Uterus (tissue), 4 donors: ENCODE data around the gene ATP8A2. TPM values are rescaled to one million over a fixed set of nuclear protein-coding genes. Genes with fewer than 3 reads are reported as not detected.
A peak's percentile ranks its signal among the peaks of the same experiment; 100 is the strongest.
"Not testable (repeated sequence)": the region's sequence is repeated elsewhere in the genome, so short reads cannot be mapped to it uniquely, and the experiment has no call there.

Source experiments
- DNase-seq, 2 donors: peaks; one replicate each; pipeline ENCODE4 v3.0.0-alpha.2; 2019 to 2020
- H3K27ac ChIP-seq, 2 donors: fragments of 200-600 bp; sonication (generic); 1 replicate in 1 of 2; 2 replicates in 1 of 2; pipeline ENCODE4 v1.5.1; 2016 to 2018
- H3K27me3 ChIP-seq, 2 donors: fragments of 200-600 bp; sonication (generic); one replicate each; pipeline ENCODE4 v1.5.1; 2018 to 2019; ENCODE audit warnings: control low read depth in 1 of 2
- H3K36me3 ChIP-seq, 2 donors: fragments of 200-600 bp; sonication (generic); one replicate each; pipeline ENCODE4 v1.5.1; 2019; ENCODE audit warnings: control low read depth in 1 of 2
- H3K4me1 ChIP-seq, 2 donors: fragments of 200-600 bp; sonication (generic); one replicate each; pipeline ENCODE4 v1.5.1; 2018 to 2019; ENCODE audit warnings: control low read depth in 1 of 2
- H3K4me3 ChIP-seq, 2 donors: fragments of 200-600 bp; sonication (generic); 1 replicate in 1 of 2; 2 replicates in 1 of 2; pipeline ENCODE4 v1.5.1; 2018 to 2019; ENCODE audit warnings: mild to moderate bottlenecking in 1 of 2
- H3K9me3 ChIP-seq, 2 donors: fragments of 200-600 bp; sonication (generic); one replicate each; pipeline ENCODE4 v1.5.1; 2019; ENCODE audit warnings: control low read depth in 1 of 2
- POLR2A ChIP-seq, 2 donors: fragments of 450-650 bp; IDR thresholded peaks; one replicate each; pipeline ENCODE4 v1.6.1; 2016; ENCODE audit warnings: antibody characterized with exemption in 2 of 2, mild to moderate bottlenecking in 1 of 2, moderate library complexity in 1 of 2
- intact Hi-C: fragments of 100-400 bp; cut with DNase I; formaldehyde crosslinking; loops from one replicate; pipeline ENCODE4 v1.15.1; 2023; ENCODE audit warnings: low total_unique reads
- total RNA-seq, 4 donors: library from RNA; depleted of rRNA in 3 of 4; stranded (reverse); fragments of >200 nt in 3 of 4; gene quantifications; one replicate each; pipeline versions ENCODE4 v1.1.0 to v1.2.4, GENCODE V29; 2014 to 2023
- TF ChIP-seq, protein P1 (sequence below), 4 experiments: fragments of 200-600 bp in 2 of 4; fragments of 450-650 bp in 2 of 4; sonication (generic) in 2 of 4; IDR thresholded peaks; one replicate each; pipeline ENCODE4 v1.5.1; 2016 to 2019; ENCODE audit warnings: antibody characterized with exemption in 4 of 4, mild to moderate bottlenecking in 2 of 4, moderate library complexity in 1 of 4
- donor health status: DM: yes; HTN: yes; CAD: no.

ATP8A2 gene
- total RNA-seq, 4 donors from 2014 or later = 0.64 to 21.4 TPM; not detected in 2

DNA sequence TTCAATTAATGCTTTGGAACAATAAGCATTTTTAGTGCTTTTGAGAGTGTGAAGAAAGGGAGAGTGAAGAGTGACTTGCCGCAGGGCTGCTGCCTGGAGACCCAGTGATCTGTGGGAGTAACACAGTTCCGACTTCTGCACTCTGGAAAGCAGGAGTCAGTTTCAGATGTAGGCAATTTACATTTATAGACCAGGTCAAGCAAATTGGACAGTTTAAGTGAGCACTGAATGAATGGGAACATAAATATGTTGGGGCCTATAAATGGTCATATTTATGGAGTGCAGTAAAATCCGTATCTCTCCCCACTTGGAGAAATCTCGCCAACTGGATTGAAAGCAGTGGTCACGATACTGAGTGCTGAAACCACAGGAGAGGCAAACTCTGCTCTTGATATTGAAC is 689.5 kb downstream of the ATP8A2 start:
- H3K27ac ChIP-seq = no peak overlapping the region
- H3K27me3 ChIP-seq = no peaks in the 10 kb centered on the region
- H3K4me3 ChIP-seq = no peak overlapping the region
- TF ChIP-seq, protein P1, sequence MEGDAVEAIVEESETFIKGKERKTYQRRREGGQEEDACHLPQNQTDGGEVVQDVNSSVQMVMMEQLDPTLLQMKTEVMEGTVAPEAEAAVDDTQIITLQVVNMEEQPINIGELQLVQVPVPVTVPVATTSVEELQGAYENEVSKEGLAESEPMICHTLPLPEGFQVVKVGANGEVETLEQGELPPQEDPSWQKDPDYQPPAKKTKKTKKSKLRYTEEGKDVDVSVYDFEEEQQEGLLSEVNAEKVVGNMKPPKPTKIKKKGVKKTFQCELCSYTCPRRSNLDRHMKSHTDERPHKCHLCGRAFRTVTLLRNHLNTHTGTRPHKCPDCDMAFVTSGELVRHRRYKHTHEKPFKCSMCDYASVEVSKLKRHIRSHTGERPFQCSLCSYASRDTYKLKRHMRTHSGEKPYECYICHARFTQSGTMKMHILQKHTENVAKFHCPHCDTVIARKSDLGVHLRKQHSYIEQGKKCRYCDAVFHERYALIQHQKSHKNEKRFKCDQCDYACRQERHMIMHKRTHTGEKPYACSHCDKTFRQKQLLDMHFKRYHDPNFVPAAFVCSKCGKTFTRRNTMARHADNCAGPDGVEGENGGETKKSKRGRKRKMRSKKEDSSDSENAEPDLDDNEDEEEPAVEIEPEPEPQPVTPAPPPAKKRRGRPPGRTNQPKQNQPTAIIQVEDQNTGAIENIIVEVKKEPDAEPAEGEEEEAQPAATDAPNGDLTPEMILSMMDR (IDR thresholded peaks at IDR 0.05) = no peak
- TF ChIP-seq POLR2A (IDR thresholded peaks at IDR 0.05) = no peak
- H3K4me1 ChIP-seq = no peaks in the 10 kb centered on the region
- no peak for DNase-seq
- intact Hi-C loops = no loop called here
- H3K36me3 ChIP-seq = no peaks in the 10 kb centered on the region
- H3K9me3 ChIP-seq = no peaks in the 10 kb centered on the region

DNA sequence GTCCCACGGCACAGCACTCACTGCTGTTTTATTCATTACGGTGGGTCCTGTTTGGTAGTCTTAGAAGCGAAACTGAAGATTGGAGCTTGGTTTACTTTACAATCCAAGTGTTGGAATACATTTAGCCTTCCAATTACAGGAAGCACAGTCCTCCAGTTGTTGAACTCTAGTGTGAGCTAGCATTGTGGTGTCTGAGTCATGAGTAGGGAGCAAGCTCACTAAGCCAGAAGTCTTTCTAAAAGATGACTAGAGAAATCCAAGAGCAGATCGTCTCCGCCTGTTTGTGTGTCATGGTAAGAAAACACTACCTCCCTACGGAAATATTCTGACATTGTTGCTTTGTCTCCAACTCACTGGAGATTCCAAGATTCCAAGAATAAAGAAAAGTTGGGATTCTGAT is 690.2 kb downstream of the ATP8A2 start:
- H3K4me3 ChIP-seq = no peak overlapping the region
- no peaks in the 10 kb centered on the region for H3K9me3 ChIP-seq
- TF ChIP-seq, protein P1 (IDR thresholded peaks at IDR 0.05) = no peak
- TF ChIP-seq POLR2A (IDR thresholded peaks at IDR 0.05) = no peak
- H3K27ac ChIP-seq = no peak overlapping the region
- H3K36me3 ChIP-seq = no peaks in the 10 kb centered on the region
- intact Hi-C loops = no loop called here
- H3K27me3 ChIP-seq = no peaks in the 10 kb centered on the region
- H3K4me1 ChIP-seq = no peaks in the 10 kb centered on the region
- DNase-seq = no peak

DNA sequence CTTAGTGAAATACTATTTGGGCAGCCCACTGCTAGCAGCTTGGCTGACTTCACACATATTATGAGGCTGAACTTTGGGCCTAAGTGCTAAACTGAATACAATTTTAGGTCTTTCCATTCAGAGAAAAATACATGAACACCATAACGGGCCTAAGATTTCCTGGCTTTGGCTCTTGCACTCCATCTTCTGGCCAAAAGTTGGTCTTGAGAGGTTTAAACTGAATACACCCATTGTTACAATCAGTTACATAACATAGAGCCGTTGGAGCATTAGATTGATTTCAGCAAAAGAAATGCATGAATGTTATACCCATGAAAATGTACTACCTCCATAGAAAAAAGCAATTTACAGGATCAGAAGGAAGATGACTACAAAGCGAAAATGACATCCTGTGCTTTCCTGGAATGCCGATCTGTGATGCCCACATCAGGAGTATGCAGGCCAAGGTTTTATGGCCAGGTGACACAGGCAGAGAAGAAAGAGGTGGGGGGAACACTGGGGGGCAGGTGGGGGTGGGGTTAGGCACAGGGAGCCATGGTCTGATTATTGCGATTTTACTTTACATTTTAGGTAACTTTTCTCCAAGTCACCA is 691.2 kb downstream of the ATP8A2 start:
- no peak overlapping the region for H3K4me3 ChIP-seq
- H3K9me3 ChIP-seq = no peaks in the 10 kb centered on the region
- no peaks in the 10 kb centered on the region for H3K4me1 ChIP-seq
- intact Hi-C loops = no loop called here
- H3K27ac ChIP-seq = no peak overlapping the region
- H3K27me3 ChIP-seq = no peaks in the 10 kb centered on the region
- H3K36me3 ChIP-seq = no peaks in the 10 kb centered on the region
- TF ChIP-seq POLR2A (IDR thresholded peaks at IDR 0.05) = no peak
- TF ChIP-seq, protein P1 (IDR thresholded peaks at IDR 0.05) = peak in 3 of 4 experiments; percentile 17 to 38 (median 28)
- DNase-seq = no peak

DNA sequence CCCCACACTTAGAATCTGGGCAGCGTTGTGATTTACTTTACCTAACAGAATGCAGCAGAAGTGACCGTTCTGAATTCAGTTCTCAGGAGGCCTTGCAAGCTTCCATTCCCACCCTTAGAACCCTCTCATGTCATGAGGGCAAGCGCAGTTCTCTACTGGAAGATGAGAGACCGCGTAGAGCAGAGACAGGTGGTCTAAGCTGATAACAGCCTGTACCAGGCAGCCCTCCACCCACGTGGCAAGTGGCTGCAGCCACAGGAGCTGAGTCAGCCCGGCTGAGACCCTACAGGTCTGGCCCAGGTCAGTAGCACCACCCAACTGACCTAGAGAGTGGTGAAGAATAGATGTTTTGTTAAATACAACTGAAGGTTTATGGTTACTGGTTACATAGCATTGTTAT is 694.7 kb downstream of the ATP8A2 start:
- H3K36me3 ChIP-seq, H3K27ac ChIP-seq, H3K27me3 ChIP-seq, H3K9me3 ChIP-seq, intact Hi-C loops, H3K4me1 ChIP-seq, H3K4me3 ChIP-seq, DNase-seq: not testable (repeated sequence)

DNA sequence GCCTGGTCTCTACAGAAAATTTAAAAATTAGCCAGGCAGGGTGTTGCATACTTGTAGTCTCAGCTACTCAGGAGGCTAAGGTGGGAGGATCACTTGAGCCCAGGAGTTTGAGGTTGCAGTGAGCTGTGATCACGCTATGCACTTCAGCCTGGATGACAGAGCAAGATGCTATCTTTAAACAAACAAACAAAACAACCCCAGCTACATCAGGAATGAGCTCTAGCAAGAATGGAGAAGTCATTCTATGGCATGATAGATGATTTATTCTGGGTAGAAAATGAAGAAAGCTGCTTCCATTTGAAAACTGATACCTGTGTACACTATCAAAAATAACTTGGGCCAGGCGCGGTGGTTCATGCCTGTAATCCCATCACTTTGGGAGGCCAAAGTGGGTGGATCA is 695.8 kb downstream of the ATP8A2 start:
- DNase-seq = no peak
- intact Hi-C loops = no loop called here
- Histone ChIP-seq H3K27me3 (no peaks in the 10 kb centered on the region), H3K9me3 (no peaks in the 10 kb centered on the region), H3K4me1 (no peaks in the 10 kb centered on the region), H3K36me3 (no peaks in the 10 kb centered on the region), H3K4me3 (no peak overlapping the region), H3K27ac (no peak overlapping the region)
- TF ChIP-seq, protein P1 (IDR thresholded peaks at IDR 0.05) = no peak
- TF ChIP-seq POLR2A (IDR thresholded peaks at IDR 0.05) = no peak

DNA sequence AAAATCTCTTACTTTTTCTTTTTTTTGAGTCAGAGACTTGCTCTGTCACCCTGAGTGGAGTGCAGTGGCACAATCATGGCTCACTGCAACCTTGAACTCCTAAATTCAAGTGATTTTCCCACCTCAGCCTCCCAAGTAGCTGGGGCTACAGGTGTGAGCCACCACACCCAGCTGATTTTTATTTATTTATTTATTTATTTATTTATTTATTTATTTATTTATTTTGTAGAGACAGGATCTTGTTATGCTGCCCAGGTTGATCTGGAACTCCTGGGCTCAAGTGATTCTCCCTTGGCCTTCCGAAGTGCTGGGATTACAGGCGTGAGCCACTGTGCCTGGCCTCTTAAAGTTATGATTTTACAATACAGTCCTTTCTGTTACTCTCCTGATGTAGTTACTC is 696.6 kb downstream of the ATP8A2 start:
- DNase-seq, intact Hi-C loops, H3K4me1 ChIP-seq, H3K9me3 ChIP-seq, H3K4me3 ChIP-seq, H3K27me3 ChIP-seq, H3K36me3 ChIP-seq, H3K27ac ChIP-seq: not testable (repeated sequence)

DNA sequence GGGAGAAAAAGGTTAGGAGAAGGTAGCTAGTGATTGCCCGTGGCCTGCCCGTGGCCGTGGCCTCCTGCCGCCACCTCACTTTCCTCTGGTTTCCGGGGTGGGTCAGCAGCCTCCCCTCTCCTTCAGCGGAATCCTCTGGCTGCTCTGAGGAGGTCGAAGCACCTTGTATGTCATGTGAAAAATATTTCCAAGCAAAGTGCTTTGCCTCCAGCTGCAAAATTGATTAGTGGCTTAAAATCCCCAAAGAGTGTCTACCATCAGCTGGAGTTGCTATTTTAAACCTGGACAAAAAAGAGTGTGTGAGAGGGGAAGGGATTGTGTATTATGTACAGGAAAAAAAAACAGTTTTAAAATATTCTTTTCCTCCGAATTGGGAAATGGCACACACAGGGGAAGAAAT is 697.9 kb downstream of the ATP8A2 start:
- H3K4me1 ChIP-seq, H3K27me3 ChIP-seq, H3K4me3 ChIP-seq, H3K36me3 ChIP-seq, DNase-seq, H3K9me3 ChIP-seq, intact Hi-C loops, H3K27ac ChIP-seq: not testable (repeated sequence)
